Loucy (cell line): ENCODE results near the gene KRT33B.
"Not testable (repeated sequence)": the region's sequence is repeated elsewhere in the genome, so short reads cannot be mapped to it uniquely, and the experiment has no call there.

Experiments
- H2AFZ ChIP-seq: fragments of 200-600 bp; sonication (generic); 2 replicates; pipeline ENCODE4 v1.6.0; 2016; ENCODE audit warnings: antibody characterized with exemption, mild to moderate bottlenecking, low read length, moderate library complexity
- H3F3A ChIP-seq: fragments of 200-600 bp; 2 replicates; pipeline ENCODE4 v1.6.0; 2016; ENCODE audit warnings: antibody characterized with exemption, low read depth, mild to moderate bottlenecking
- H3K27me3 ChIP-seq: fragments of 200-600 bp; sonication (generic); 2 replicates; pipeline ENCODE4 v1.6.1; 2014; ENCODE audit warnings: low read length, mild to moderate bottlenecking; ENCODE audit not compliant: insufficient read depth, poor library complexity, severe bottlenecking
- H3K36me3 ChIP-seq: fragments of 200-600 bp; sonication (generic); 2 replicates; pipeline ENCODE4 v1.6.1; 2016; ENCODE audit warnings: low read length; ENCODE audit not compliant: insufficient read depth
- H3K4me1 ChIP-seq: fragments of 200-600 bp; sonication (generic); 2 replicates; pipeline ENCODE4 v1.5.1; 2014; ENCODE audit warnings: low read length, mild to moderate bottlenecking; ENCODE audit not compliant: insufficient read depth, poor library complexity, severe bottlenecking
- H3K4me2 ChIP-seq: fragments of 200-600 bp; sonication (generic); 2 replicates; pipeline ENCODE4 v1.6.0; 2014; ENCODE audit warnings: antibody characterized with exemption, low read length, low read depth, mild to moderate bottlenecking; ENCODE audit not compliant: poor library complexity, severe bottlenecking
- H3K4me3 ChIP-seq: fragments of 200-600 bp; sonication (generic); 2 replicates; pipeline ENCODE4 v1.5.1; 2014; ENCODE audit warnings: low read length, mild to moderate bottlenecking, mixed read lengths; ENCODE audit not compliant: poor library complexity, severe bottlenecking
- H3K79me2 ChIP-seq: fragments of 200-600 bp; sonication (generic); 2 replicates; pipeline ENCODE4 v1.6.1; 2014; ENCODE audit warnings: low read length; ENCODE audit not compliant: insufficient read depth
- H3K9ac ChIP-seq: fragments of 200-600 bp; sonication (generic); 2 replicates; pipeline ENCODE4 v1.6.0; 2014; ENCODE audit warnings: mild to moderate bottlenecking, low read depth, low read length, moderate library complexity; ENCODE audit not compliant: poor library complexity, severe bottlenecking
- H3K9me2 ChIP-seq: fragments of 200-600 bp; sonication (generic); replicated peaks from 2 replicates; pipeline ENCODE4 v1.6.1; 2016; ENCODE audit warnings: low read depth, low read length, mixed read lengths
- H3K9me3 ChIP-seq: fragments of 200-600 bp; sonication (generic); 2 replicates; pipeline ENCODE4 v1.6.1; 2014; ENCODE audit warnings: mild to moderate bottlenecking, antibody characterized with exemption, low read length, low read depth; ENCODE audit not compliant: insufficient read depth
- H4K20me1 ChIP-seq: fragments of 200-600 bp; sonication (generic); 2 replicates; pipeline ENCODE4 v1.6.0; 2014; ENCODE audit warnings: antibody characterized with exemption, low read length, mild to moderate bottlenecking; ENCODE audit not compliant: insufficient read depth, poor library complexity, severe bottlenecking
- CTCF ChIP-seq: fragments of 200-600 bp; sonication (generic); conservative IDR thresholded peaks from 2 replicates; pipeline ENCODE4 v1.5.1; 2014; ENCODE audit warnings: mild to moderate bottlenecking, antibody characterized with exemption, low read length
- EZH2phosphoT487 ChIP-seq: fragments of 200-600 bp; IDR thresholded peaks from 2 replicates; pipeline ENCODE4 v1.6.1; 2018; ENCODE audit warnings: antibody characterized with exemption, mild to moderate bottlenecking, moderate library complexity, borderline replicate concordance

The KRT33B gene

GRCh38 chr17:41386227-41386626 is 16.6 kb upstream of the KRT33B start:
- Histone ChIP-seq H3K79me2 (no peaks in the 10 kb centered on the region), H3K4me2 (no peak overlapping the region), H4K20me1 (no peaks in the 10 kb centered on the region), H3F3A (no peaks in the 10 kb centered on the region), H3K4me1 (no peaks in the 10 kb centered on the region), H3K4me3 (no peak overlapping the region), H3K9me3 (peaks cover 6% of the 10 kb centered on the region; the same call in 1 of the 2 replicates), H3K27me3 (no peaks in the 10 kb centered on the region), H3K36me3 (no peaks in the 10 kb centered on the region), H2AFZ (no peak overlapping the region), H3K9me2 (no peaks in the 10 kb centered on the region), H3K9ac (no peak overlapping the region)
- TF ChIP-seq CTCF (no peak), EZH2phosphoT487 (no peak)

GRCh38 chr17:41383690-41384089 is 14.1 kb upstream of the KRT33B start:
- Histone ChIP-seq H2AFZ (no peak overlapping the region), H3K79me2 (no peaks in the 10 kb centered on the region), H3F3A (no peaks in the 10 kb centered on the region), H3K9me3 (peaks cover 6% of the 10 kb centered on the region; the same call in 1 of the 2 replicates), H4K20me1 (no peaks in the 10 kb centered on the region), H3K9me2 (no peaks in the 10 kb centered on the region), H3K9ac (no peak overlapping the region), H3K4me3 (no peak overlapping the region), H3K4me1 (no peaks in the 10 kb centered on the region), H3K4me2 (no peak overlapping the region), H3K36me3 (no peaks in the 10 kb centered on the region), H3K27me3 (no peaks in the 10 kb centered on the region)
- TF ChIP-seq EZH2phosphoT487 (no peak), CTCF (no peak)

GRCh38 chr17:41382394-41382793 is 12.8 kb upstream of the KRT33B start:
- H3K4me1 ChIP-seq: no peaks in the 10 kb centered on the region
- peaks cover 6% of the 10 kb centered on the region; the same call in 1 of the 2 replicates for H3K9me3 ChIP-seq
- no peaks in the 10 kb centered on the region for H4K20me1 ChIP-seq
- no peak overlapping the region for H3K4me2 ChIP-seq
- no peak overlapping the region for H3K9ac ChIP-seq
- no peaks in the 10 kb centered on the region for H3K36me3 ChIP-seq
- H3K79me2 ChIP-seq: no peaks in the 10 kb centered on the region
- no peak overlapping the region for H2AFZ ChIP-seq
- no peaks in the 10 kb centered on the region for H3K9me2 ChIP-seq
- no peaks in the 10 kb centered on the region for H3K27me3 ChIP-seq
- no peaks in the 10 kb centered on the region for H3F3A ChIP-seq
- TF ChIP-seq EZH2phosphoT487 (no peak), CTCF (no peak)
- no peak overlapping the region for H3K4me3 ChIP-seq

GRCh38 chr17:41381943-41382342 is 12.3 kb upstream of the KRT33B start, which contains the start of gene KRT34:
Gene KRT34 (minus strand): TSS chr17:41382306. CDS start chr17:41382246, 60 bp downstream.
- not testable (repeated sequence) for H3F3A ChIP-seq, H3K4me2 ChIP-seq, H4K20me1 ChIP-seq, H3K36me3 ChIP-seq, H3K9ac ChIP-seq, H3K4me3 ChIP-seq, H3K27me3 ChIP-seq, H3K9me2 ChIP-seq, H3K9me3 ChIP-seq, H3K4me1 ChIP-seq, H2AFZ ChIP-seq, H3K79me2 ChIP-seq

- not testable (repeated sequence) for H3K9me3 ChIP-seq, H3K4me1 ChIP-seq, H4K20me1 ChIP-seq, H3K79me2 ChIP-seq, H3K4me2 ChIP-seq, H3K27me3 ChIP-seq, H3K9ac ChIP-seq, H3K4me3 ChIP-seq, H2AFZ ChIP-seq, H3K9me2 ChIP-seq, H3F3A ChIP-seq, H3K36me3 ChIP-seq
Measured at GRCh38 chr17:41380091-41380490, 10.5 kb upstream of the KRT33B start.
